K562 (cell line): ENCODE data around the gene ZNF74. TPM values are rescaled to one million over a fixed set of nuclear protein-coding genes. Genes with fewer than 3 reads are reported as not detected.

Experiments used
- ATAC-seq: fragments of 200-7000 bp; cut with Tn5 transposase; 3 replicates; pipeline ENCODE4 v1.9.1; 2020; ENCODE audit warnings: moderate library complexity
- BruUV-seq: library from RNA; stranded (reverse); fragments of 400-500 nt; replicated peaks from 2 replicates; lab custom pipeline; 2021; lab: Mats Ljungman, UMichigan
- CTCF ChIA-PET: fragments of 300-600 bp; formaldehyde crosslinking; extraction: SDS; loops from one replicate; lab custom pipeline; 2021; ENCODE audit warnings: low intra/inter-chr PET ratio; lab: Yijun Ruan, JAX
- POLR2A ChIA-PET: fragments of 300-600, 350-650 bp; sonication (Branson Sonifier 250); formaldehyde crosslinking; extraction: SDS; loops from one replicate; lab custom pipeline; 2021; ENCODE audit warnings: antibody characterized with exemption, inconsistent platforms; lab: Yijun Ruan, JAX
- DNase-seq, 4 experiments: peaks; one replicate each; pipeline versions ENCODE4 v3.0.0 to v3.0.0-alpha.2; 2011 to 2018; ENCODE audit warnings: low spot score in 3 of 4, mixed read lengths in 3 of 4; ENCODE audit errors: extremely low read depth in 1 of 4
- FAIRE-seq: peaks from 2 replicates; lab custom pipeline; 2011; peaks lifted over from hg19 to GRCh38; lab: Jason Lieb, UNC
- H2AFZ ChIP-seq: 2 replicates; pipeline ENCODE4 v1.6.0; 2011; ENCODE audit warnings: low read depth, low read length, control low read depth, inconsistent platforms
- H3K27ac ChIP-seq: fragments of 200-600 bp; 3 replicates; pipeline ENCODE4 v1.8.0; 2011; ENCODE audit warnings: low read depth, mild to moderate bottlenecking, control low read depth, inconsistent platforms, low read length, moderate library complexity, mixed read lengths; ENCODE audit errors: extremely low read depth
- H3K27me3 ChIP-seq, 2 experiments: fragments of 300-600 bp in 1 of 2; 2 replicates in 1 of 2; 3 replicates in 1 of 2; pipeline versions ENCODE4 v1.6.0 to v1.8.0; 2011; ENCODE audit warnings: inconsistent platforms in 2 of 2, low read length in 2 of 2, mild to moderate bottlenecking in 1 of 2, mixed read lengths in 1 of 2, moderate library complexity in 1 of 2; ENCODE audit not compliant: control insufficient read depth in 2 of 2, insufficient read depth in 2 of 2
- H3K36me3 ChIP-seq: fragments of 300-600 bp; 3 replicates; pipeline ENCODE4 v1.8.0; 2011; ENCODE audit warnings: mild to moderate bottlenecking, low read length, inconsistent platforms; ENCODE audit not compliant: control insufficient read depth, insufficient read depth
- H3K4me1 ChIP-seq, 2 experiments: fragments of 200-600 bp in 1 of 2; replicated peaks in 1 of 2; 2 replicates in 1 of 2; 3 replicates in 1 of 2; pipeline versions ENCODE4 v1.5.1 to v1.8.0; 2011; ENCODE audit warnings: inconsistent platforms in 2 of 2, low read length in 2 of 2, mild to moderate bottlenecking in 1 of 2, mixed read lengths in 1 of 2, moderate library complexity in 1 of 2; ENCODE audit not compliant: control insufficient read depth in 2 of 2, insufficient read depth in 2 of 2
- H3K4me2 ChIP-seq: 2 replicates; pipeline ENCODE4 v1.6.1; 2011; ENCODE audit warnings: low read length, control low read depth, inconsistent platforms, mixed read lengths; ENCODE audit not compliant: insufficient read depth
- H3K4me3 ChIP-seq: fragments of 200-600 bp; sonication (generic), shearing (Covaris generic); 2 replicates; pipeline ENCODE4 v1.5.1; 2016; ENCODE audit warnings: control low read depth, inconsistent platforms
- H3K79me2 ChIP-seq: fragments of 200-600 bp; 3 replicates; pipeline ENCODE4 v1.8.0; 2011; ENCODE audit warnings: low read length, inconsistent platforms; ENCODE audit not compliant: control insufficient read depth, insufficient read depth
- H3K9ac ChIP-seq, 2 experiments: 2 replicates each; pipeline versions ENCODE4 v1.6.0 to v1.6.1; 2011; ENCODE audit warnings: low read depth in 2 of 2, low read length in 2 of 2, control low read depth in 1 of 2, inconsistent platforms in 1 of 2, mild to moderate bottlenecking in 1 of 2, mixed read lengths in 1 of 2; ENCODE audit not compliant: insufficient read depth in 1 of 2
- H3K9me1 ChIP-seq: one replicate; pipeline ENCODE4 v1.6.0; 2011; ENCODE audit warnings: inconsistent platforms, mild to moderate bottlenecking, low read length, moderate library complexity; ENCODE audit not compliant: control insufficient read depth, insufficient read depth
- H3K9me3 ChIP-seq: replicated peaks from 2 replicates; pipeline ENCODE4 v1.5.1; 2011; ENCODE audit warnings: low read depth, low read length, inconsistent platforms; ENCODE audit not compliant: control insufficient read depth, insufficient read depth
- H4K20me1 ChIP-seq: replicated peaks from 2 replicates; pipeline ENCODE4 v1.6.1; 2011; ENCODE audit warnings: low read length, inconsistent platforms, mixed read lengths; ENCODE audit not compliant: control insufficient read depth, insufficient read depth
- BHLHE40 ChIP-seq: IDR thresholded peaks from 2 replicates; pipeline ENCODE4 v1.6.1; 2011; ENCODE audit warnings: low read length, improper control_type of control experiment
- GTF3C2 ChIP-seq: IDR thresholded peaks from 3 replicates; pipeline ENCODE4 v1.6.1; 2011; ENCODE audit warnings: borderline replicate concordance, mild to moderate bottlenecking, moderate library complexity; ENCODE audit not compliant: insufficient read length; ENCODE audit errors: extremely low read depth
- HNRNPK ChIP-seq: fragments of 200-400 bp; formaldehyde crosslinking; IDR thresholded peaks from one replicate; pipeline ENCODE4 v1.6.1; 2018; ENCODE audit warnings: mild to moderate bottlenecking, low read depth, low read length; ENCODE audit not compliant: poor library complexity, severe bottlenecking
- RBBP5 ChIP-seq: fragments of 200-600 bp; sonication (generic); IDR thresholded peaks from 2 replicates; pipeline ENCODE4 v1.6.1; 2012; ENCODE audit warnings: borderline replicate concordance, mild to moderate bottlenecking, low read length, control low read depth, inconsistent platforms; ENCODE audit not compliant: insufficient read depth, poor library complexity, severe bottlenecking
- RBM22 ChIP-seq: fragments of 200-400 bp; formaldehyde crosslinking; IDR thresholded peaks from 2 replicates; pipeline ENCODE4 v1.6.1; 2018; ENCODE audit warnings: low read length, low read depth; ENCODE audit not compliant: poor library complexity, severe bottlenecking
- UBTF ChIP-seq, 2 experiments: IDR thresholded peaks; 2 replicates each; pipeline ENCODE4 v1.6.1; 2012; ENCODE audit warnings: improper control_type of control experiment in 2 of 2, low read depth in 2 of 2, low read length in 2 of 2, borderline replicate concordance in 1 of 2
- ZNF280B ChIP-seq: fragments of 250-450 bp; sonication (Bioruptor Pico); IDR thresholded peaks from 2 replicates; pipeline ENCODE4 v1.5.1; 2021; ENCODE audit warnings: mild to moderate bottlenecking
- ZNF282 ChIP-seq: sonication (generic); formaldehyde crosslinking; IDR thresholded peaks from 2 replicates; pipeline ENCODE4 v1.8.1; 2023; ENCODE audit warnings: missing genetic modification reagents
- ZNF384 ChIP-seq: IDR thresholded peaks from 2 replicates; pipeline ENCODE4 v1.6.1; 2012; ENCODE audit warnings: low read depth, low read length, improper control_type of control experiment
- WGBS: fragments of 100-300 bp; shearing (Covaris generic); methylation state at CpG from one replicate; pipeline ENCODE4 v1.1.6; 2016; ENCODE audit warnings: low coverage, mixed read lengths; ENCODE audit not compliant: insufficient coverage; ENCODE audit errors: missing lambda C conversion rate; 5-methylcytosine and 5-hydroxymethylcytosine counted together
- in situ Hi-C: fragments of 300-500 bp; cut with MboI; formaldehyde crosslinking; loops from 4 replicates; pipeline ENCODE4 v1.15.0; 2018; ENCODE audit warnings: inconsistent platforms, mixed read lengths
- intact Hi-C: fragments of 100-400 bp; cut with micrococcal nuclease; formaldehyde crosslinking; loops from 2 replicates; pipeline ENCODE4 v1.14.2; 2022
- polyA plus RNA-seq, 8 experiments: library from polyadenylated mRNA; depleted of rRNA in 4 of 8; stranded (reverse) in 5 of 8; unstranded in 3 of 8; fragments of >200 nt; fragmentation: Nextera tagmentation in 2 of 8; fragmentation: Illumina TruSeq in 1 of 8; extraction: Ambion mirVana in 2 of 8; extraction: Trizol in 1 of 8; gene quantifications; 2 replicates each; pipeline versions ENCODE4 v1.2.1 to v1.2.3, GENCODE V29; 2011 to 2014; ENCODE audit warnings: inconsistent platforms in 1 of 8, missing spikeins in 1 of 8
- total RNA-seq, 7 experiments: library from RNA; depleted of rRNA in 6 of 7; stranded (reverse); fragments of >200 nt in 6 of 7; fragmentation: Illumina TruSeq in 2 of 7; extraction: Trizol in 2 of 7; gene quantifications; 2 replicates each; pipeline versions ENCODE4 v1.2.1 to v1.2.3, GENCODE V29; 2011 to 2021; ENCODE audit warnings: low replicate concordance in 1 of 7
- TF ChIP-seq, protein P1 (sequence below): fragments of 450-650 bp; IDR thresholded peaks from 2 replicates; pipeline ENCODE4 v1.6.1; 2016; ENCODE audit warnings: antibody characterized with exemption

ZNF74 gene
- total and polyA plus RNA-seq, 9 of the 15 experiments (the other 6 are each of a cell fraction or from before 2014, with no cell fraction given): 2.4 to 53.5 (median 31.5) TPM

GRCh38 chr22:20441631-20442484, 47.9 kb downstream of the ZNF74 start:
- ATAC-seq: peak; percentile 7
- intact Hi-C loops: no loop called here
- peak overlapping the region in 1 of 2 experiments; percentile 69; a peak in 2 of 4 replicates for H3K9ac ChIP-seq
- H3K4me3 ChIP-seq: no peak overlapping the region
- H3K9me3 ChIP-seq: no peaks in the 10 kb centered on the region
- no peak for FAIRE-seq
- POLR2A ChIA-PET: interaction anchor here (0.6 to 4.8 kb wide), 14 partner anchors 10 to 1505 kb away, joined by 3 to 35 read pairs (median 4); partner anchors contain the start of genes MED15 and ZNF74
- H3K36me3 ChIP-seq: no peaks in the 10 kb centered on the region
- no TSS peak for BruUV-seq
- H3K79me2 ChIP-seq: no peaks in the 10 kb centered on the region
- no peak overlapping the region for H2AFZ ChIP-seq
- H4K20me1 ChIP-seq: peaks cover 42% of the 10 kb centered on the region
- no peaks in the 10 kb centered on the region for H3K9me1 ChIP-seq
- peaks cover 0 to 31% of the 10 kb centered on the region in 2 experiments; a peak in 2 of 5 replicates for H3K4me1 ChIP-seq
- H3K4me2 ChIP-seq: no peak overlapping the region
- 31% methylated on average over 21 of the region's 21 CpGs for WGBS
- no peak overlapping the region for H3K27ac ChIP-seq
- H3K27me3 ChIP-seq: peaks cover 33 to 62% of the 10 kb centered on the region in 2 experiments
- no peak for DNase-seq
- in situ Hi-C loops: no loop called here
- CTCF ChIA-PET: interaction anchor here (1.0 kb wide), 1 partner anchor 26 kb away, joined by 4 read pairs; no protein-coding TSS in a partner anchor
- no peak for TF ChIP-seq BHLHE40
- no peak for TF ChIP-seq UBTF (IDR thresholded peaks at IDR 0.05; ENCODE audit: borderline replicate concordance in 1 of 2, low read depth in 2 of 2, low read length in 2 of 2)
- TF ChIP-seq RBM22: no peak
- TF ChIP-seq, protein P1, sequence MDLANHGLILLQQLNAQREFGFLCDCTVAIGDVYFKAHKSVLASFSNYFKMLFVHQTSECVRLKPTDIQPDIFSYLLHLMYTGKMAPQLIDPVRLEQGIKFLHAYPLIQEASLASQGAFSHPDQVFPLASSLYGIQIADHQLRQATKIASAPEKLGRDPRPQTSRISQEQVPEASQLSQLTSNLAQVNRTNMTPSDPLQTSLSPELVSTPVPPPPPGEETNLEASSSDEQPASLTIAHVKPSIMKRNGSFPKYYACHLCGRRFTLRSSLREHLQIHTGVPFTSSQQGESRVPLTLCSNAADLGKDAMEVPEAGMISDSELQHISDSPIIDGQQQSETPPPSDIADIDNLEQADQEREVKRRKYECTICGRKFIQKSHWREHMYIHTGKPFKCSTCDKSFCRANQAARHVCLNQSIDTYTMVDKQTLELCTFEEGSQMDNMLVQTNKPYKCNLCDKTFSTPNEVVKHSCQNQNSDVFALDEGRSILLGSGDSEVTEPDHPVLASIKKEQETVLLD: no peak
- no peak for TF ChIP-seq ZNF384
- no peak for TF ChIP-seq GTF3C2
- TF ChIP-seq ZNF282 (CRISPR knock-in tag): peak; percentile 77
- no peak for TF ChIP-seq HNRNPK
- no peak for TF ChIP-seq ZNF280B (CRISPR knock-in tag)
- no peak for TF ChIP-seq RBBP5
